ENCODE measurements around the gene BOK. TPM values are rescaled to one million over a fixed set of nuclear protein-coding genes. Genes with fewer than 3 reads are reported as not detected.

Gene BOK
- total RNA-seq, 1 experiment from 2014 or later: 33.9 TPM

GRCh38 chr2:241602720-241603119, 44.2 kb downstream of the BOK start:
- no peak overlapping the region for H3K4ac ChIP-seq (ENCODE audit: low read depth, low read length)

More at GRCh38 chr2:241602720-241603119, 44.2 kb downstream of the BOK start:
- Histone ChIP-seq H4K5ac (ENCODE audit: insufficient read length, low read depth, low read length) (no peak overlapping the region), H3K9me3 (ENCODE audit: control insufficient read depth, low read depth, low read length) (no peaks in the 10 kb centered on the region), H2BK5ac (ENCODE audit: insufficient read length, low read length) (no peak overlapping the region), H3K56ac (ENCODE audit: insufficient read length, low read depth, low read length) (no peak overlapping the region), H3K4me1 (ENCODE audit: insufficient read depth, low read length) (no peaks in the 10 kb centered on the region), H3K14ac (ENCODE audit: insufficient read depth, low read length) (no peak overlapping the region), H3K23me2 (ENCODE audit: insufficient read length, low read depth, low read length, poor library complexity, severe bottlenecking) (no peaks in the 10 kb centered on the region), H2AK5ac (ENCODE audit: insufficient read length, low read length) (no peak overlapping the region), H2AFZ (ENCODE audit: low read length) (no peak overlapping the region), H3K79me2 (ENCODE audit: insufficient read depth, low read length) (no peaks in the 10 kb centered on the region), H3K27me3 (ENCODE audit: insufficient read depth, low read length) (no peaks in the 10 kb centered on the region), H3K18ac (ENCODE audit: insufficient read length, low read depth, low read length) (no peak overlapping the region), H2BK15ac (ENCODE audit: low read depth, low read length) (no peak overlapping the region), H4K91ac (ENCODE audit: insufficient read length, low read depth, low read length) (no peak overlapping the region), H3K27ac (ENCODE audit: insufficient read length, low read depth, low read length) (no peak overlapping the region), H4K20me1 (ENCODE audit: control insufficient read depth, insufficient read depth, insufficient read length) (no peaks in the 10 kb centered on the region), H4K8ac (replicated peaks; ENCODE audit: insufficient read length, low read depth, low read length) (no peak overlapping the region), H2BK12ac (ENCODE audit: insufficient read length, low read depth, low read length) (no peak overlapping the region), H3T11ph (ENCODE audit: low read length) (no peak overlapping the region), H2BK120ac (ENCODE audit: low read depth, low read length, poor library complexity, severe bottlenecking) (no peak overlapping the region), H2BK20ac (ENCODE audit: low read depth, low read length, poor library complexity, severe bottlenecking) (no peak overlapping the region), H3K79me1 (ENCODE audit: insufficient read depth, low read depth, low read length, poor library complexity, severe bottlenecking) (no peaks in the 10 kb centered on the region), H3K9ac (ENCODE audit: extremely low read depth, insufficient read length, low read length) (no peak overlapping the region), H3K23ac (ENCODE audit: insufficient read length, low read depth, low read length) (no peak overlapping the region), H3K4me2 (ENCODE audit: insufficient read depth, insufficient read length, low read length) (no peak overlapping the region)
- no peaks in the 10 kb centered on the region for H3K27me3 Mint-ChIP-seq (ENCODE audit: low read depth)
- no CpG with 5 or more reads among the region's 17 CpGs for WGBS (ENCODE audit: extremely low coverage, insufficient read length, low lambda C conversion rate)
- 0 out of 4 replicates have a peak, but pooled peaks cover 0 to 2% of the 10 kb centered on the region in 2 experiments for H3K4me1 Mint-ChIP-seq
- no peaks in the 10 kb centered on the region for H3K9me3 Mint-ChIP-seq
- DNase-seq: no peak
- no peak overlapping the region for H3K4me3 Mint-ChIP-seq
- TF ChIP-seq CTCF (conservative IDR thresholded peaks at IDR 0.05): no peak
- no peak overlapping the region for H3K27ac Mint-ChIP-seq
- peaks cover 26 to 59% (median 59%) of the 10 kb centered on the region in 3 experiments; a peak in 6 of 7 replicates for H3K36me3 Mint-ChIP-seq (ENCODE audit: insufficient read depth in 1 of 3, low read depth in 3 of 3)
